HepG2 (cell line): ENCODE data around the gene SOAT1. TPM values are rescaled to one million over a fixed set of nuclear protein-coding genes. Genes with fewer than 3 reads are reported as not detected.

Source experiments
- ARNTL ChIP-seq: sonication (generic); formaldehyde crosslinking; IDR thresholded peaks from 2 replicates; pipeline ENCODE4 v1.4.0; 2020; ENCODE audit warnings: mild to moderate bottlenecking, missing genetic modification reagents
- ATF1 ChIP-seq: IDR thresholded peaks from 2 replicates; pipeline ENCODE4 v1.6.1; 2016; ENCODE audit warnings: mild to moderate bottlenecking, control low read depth
- EZH2 ChIP-seq: conservative IDR thresholded peaks from 2 replicates; pipeline ENCODE4 v1.6.1; 2012; ENCODE audit warnings: mild to moderate bottlenecking, low read depth, low read length, moderate library complexity
- FOXJ3 ChIP-seq: sonication (generic); formaldehyde crosslinking; IDR thresholded peaks from 2 replicates; pipeline ENCODE4 v1.4.0; 2020; ENCODE audit warnings: missing genetic modification reagents, mild to moderate bottlenecking, borderline replicate concordance
- GATA4 ChIP-seq: sonication (generic); IDR thresholded peaks from 2 replicates; pipeline ENCODE4 v1.6.1; 2016; ENCODE audit warnings: antibody characterized with exemption, low read depth, borderline replicate concordance
- MIER2 ChIP-seq: IDR thresholded peaks from 2 replicates; pipeline ENCODE4 v1.6.1; 2016; ENCODE audit warnings: missing biosample characterization, missing genetic modification reagents
- MXD4 ChIP-seq: IDR thresholded peaks from 2 replicates; pipeline ENCODE4 v1.6.1; 2016; ENCODE audit warnings: mild to moderate bottlenecking, missing biosample characterization, missing genetic modification reagents
- NONO ChIP-seq, 2 experiments: fragments of 450-650 bp in 1 of 2; sonication (generic) in 1 of 2; formaldehyde crosslinking in 1 of 2; IDR thresholded peaks in 1 of 2; conservative IDR thresholded peaks in 1 of 2; 2 replicates each; pipeline versions ENCODE4 v1.6.1 to v1.8.0; 2017 to 2022; ENCODE audit warnings: mild to moderate bottlenecking in 1 of 2, missing genetic modification reagents in 1 of 2, moderate library complexity in 1 of 2
- PAF1 ChIP-seq: IDR thresholded peaks from 2 replicates; pipeline ENCODE4 v1.6.1; 2016; ENCODE audit warnings: missing genetic modification reagents, missing compliant biosample characterization
- PCBP1 ChIP-seq: fragments of 200-400 bp; formaldehyde crosslinking; IDR thresholded peaks from 2 replicates; pipeline ENCODE4 v1.6.1; 2017; ENCODE audit warnings: mild to moderate bottlenecking, low read depth, low read length, borderline replicate concordance
- RFX5 ChIP-seq: IDR thresholded peaks from 2 replicates; pipeline ENCODE4 v1.6.1; 2011; ENCODE audit warnings: low read depth, low read length, improper control_type of control experiment
- ZNF326 ChIP-seq: sonication (generic); formaldehyde crosslinking; IDR thresholded peaks from 2 replicates; pipeline ENCODE4 v1.4.0; 2020; ENCODE audit warnings: missing genetic modification reagents, borderline replicate concordance
- ZNF557 ChIP-seq: sonication (generic); formaldehyde crosslinking; IDR thresholded peaks from 2 replicates; pipeline ENCODE4 v1.4.0; 2020; ENCODE audit warnings: missing genetic modification reagents
- polyA plus RNA-seq, 8 experiments: library from polyadenylated mRNA; depleted of rRNA in 3 of 8; stranded (reverse) in 7 of 8; unstranded in 1 of 8; fragments of >200 nt; fragmentation: Illumina TruSeq in 4 of 8; extraction: Trizol in 4 of 8; gene quantifications; 2 replicates each; pipeline versions ENCODE4 v1.2.1 to v1.2.3, GENCODE V29; 2011 to 2016; ENCODE audit warnings: low read depth in 4 of 8, missing spikeins in 1 of 8, mixed read lengths in 1 of 8; ENCODE audit not compliant: insufficient read depth in 1 of 8
- total RNA-seq, 5 experiments: library from RNA; depleted of rRNA; stranded (reverse); fragments of >200 nt; fragmentation: Illumina TruSeq; extraction: Trizol; gene quantifications; 2 replicates each; pipeline ENCODE4 v1.2.3, GENCODE V29; 2016; ENCODE audit warnings: low read depth in 1 of 5
- TF ChIP-seq, protein P1 (sequence below): sonication (generic); formaldehyde crosslinking; IDR thresholded peaks from 2 replicates; pipeline ENCODE4 v1.5.1; 2020; ENCODE audit warnings: mild to moderate bottlenecking, missing genetic modification reagents
- TF ChIP-seq, protein P2 (sequence below): sonication (generic); formaldehyde crosslinking; IDR thresholded peaks from 2 replicates; pipeline ENCODE4 v1.8.1; 2023; ENCODE audit warnings: mild to moderate bottlenecking, missing genetic modification reagents
- TF ChIP-seq, protein P3 (sequence below): sonication (generic); formaldehyde crosslinking; IDR thresholded peaks from 2 replicates; pipeline ENCODE4 v1.8.1; 2022; ENCODE audit warnings: mild to moderate bottlenecking, missing genetic modification reagents
- TF ChIP-seq, protein P4 (sequence below): sonication (generic); formaldehyde crosslinking; IDR thresholded peaks from 2 replicates; pipeline ENCODE4 v1.5.0; 2020; ENCODE audit warnings: missing genetic modification reagents
- TF ChIP-seq, protein P5 (sequence below): sonication (generic); formaldehyde crosslinking; IDR thresholded peaks from 2 replicates; pipeline ENCODE4 v1.8.1; 2023; ENCODE audit warnings: missing genetic modification reagents, inconsistent platforms, borderline replicate concordance
- TF ChIP-seq, protein P6 (sequence below): sonication (generic); formaldehyde crosslinking; IDR thresholded peaks from 2 replicates; pipeline ENCODE4 v1.4.0; 2020; ENCODE audit warnings: mild to moderate bottlenecking, missing genetic modification reagents
- TF ChIP-seq, protein P7 (sequence below): sonication (generic); formaldehyde crosslinking; conservative IDR thresholded peaks from 2 replicates; pipeline ENCODE4 v1.4.0; 2020; ENCODE audit warnings: missing genetic modification reagents

Gene SOAT1
- total and polyA plus RNA-seq, 2 of the 13 experiments (the other 11 are each of a cell fraction or from before 2014, with no cell fraction given) = 22.3 to 52.0 TPM

DNA sequence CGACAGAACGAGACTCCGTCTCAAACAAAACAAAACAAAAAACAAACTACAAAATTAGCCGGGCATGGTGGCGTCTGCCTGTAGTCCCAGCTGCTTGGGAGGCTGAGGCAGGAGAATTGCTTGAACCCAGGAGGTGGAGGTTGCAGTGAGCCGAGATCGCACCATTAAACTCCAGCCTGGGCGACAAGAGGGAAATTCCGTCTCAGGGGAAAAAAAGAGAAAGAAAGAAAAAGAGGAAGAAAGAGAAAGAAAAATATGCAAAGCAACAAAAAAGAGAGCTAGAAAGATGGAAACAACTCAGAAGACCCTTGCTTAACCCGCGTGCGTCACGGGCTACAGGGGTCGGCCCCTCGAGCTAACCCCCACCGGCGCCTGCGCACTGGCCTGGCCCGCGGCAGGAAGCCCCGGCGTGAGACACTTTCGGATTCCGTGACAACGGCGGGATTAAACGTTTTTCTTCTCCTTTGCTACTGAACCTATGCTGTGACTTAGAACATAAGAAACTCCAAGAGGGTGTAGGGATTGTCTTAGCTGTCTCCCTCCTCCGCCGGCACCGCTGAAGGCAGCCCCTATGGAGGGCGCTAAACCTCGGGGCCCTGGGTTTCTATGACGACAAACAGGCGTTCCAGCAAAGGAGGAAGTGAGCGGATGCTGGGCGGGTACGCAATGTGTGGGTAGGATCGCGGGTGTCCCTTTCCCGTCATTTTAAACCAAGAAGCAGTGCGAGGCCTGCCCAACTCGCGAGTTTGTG is 71.9 kb downstream of the SOAT1 start, which contains the start of gene AXDND1 (continued):
- TF ChIP-seq, protein P1, sequence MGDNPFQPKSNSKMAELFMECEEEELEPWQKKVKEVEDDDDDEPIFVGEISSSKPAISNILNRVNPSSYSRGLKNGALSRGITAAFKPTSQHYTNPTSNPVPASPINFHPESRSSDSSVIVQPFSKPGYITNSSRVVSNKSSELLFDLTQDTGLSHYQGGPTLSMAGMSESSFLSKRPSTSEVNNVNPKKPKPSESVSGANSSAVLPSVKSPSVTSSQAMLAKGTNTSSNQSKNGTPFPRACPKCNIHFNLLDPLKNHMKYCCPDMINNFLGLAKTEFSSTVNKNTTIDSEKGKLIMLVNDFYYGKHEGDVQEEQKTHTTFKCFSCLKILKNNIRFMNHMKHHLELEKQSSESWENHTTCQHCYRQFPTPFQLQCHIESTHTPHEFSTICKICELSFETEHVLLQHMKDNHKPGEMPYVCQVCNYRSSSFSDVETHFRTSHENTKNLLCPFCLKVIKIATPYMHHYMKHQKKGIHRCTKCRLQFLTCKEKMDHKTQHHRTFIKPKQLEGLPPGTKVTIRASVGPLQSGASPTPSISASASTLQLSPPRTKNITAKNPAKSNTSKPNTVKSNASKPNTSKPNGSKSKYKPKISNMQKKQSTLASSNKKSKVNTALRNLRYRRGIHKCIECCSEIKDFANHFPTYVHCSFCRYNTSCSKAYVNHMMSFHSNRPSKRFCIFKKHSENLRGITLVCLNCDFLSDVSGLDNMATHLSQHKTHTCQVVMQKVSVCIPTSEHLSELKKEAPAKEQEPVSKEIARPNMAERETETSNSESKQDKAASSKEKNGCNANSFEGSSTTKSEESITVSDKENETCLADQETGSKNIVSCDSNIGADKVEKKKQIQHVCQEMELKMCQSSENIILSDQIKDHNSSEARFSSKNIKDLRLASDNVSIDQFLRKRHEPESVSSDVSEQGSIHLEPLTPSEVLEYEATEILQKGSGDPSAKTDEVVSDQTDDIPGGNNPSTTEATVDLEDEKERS = peak; percentile 81; the same call in 1 of the 2 replicates
- peak; percentile 42; the same call in 1 of the 2 replicates for TF ChIP-seq MIER2 (CRISPR knock-in tag)
- TF ChIP-seq, protein P2, sequence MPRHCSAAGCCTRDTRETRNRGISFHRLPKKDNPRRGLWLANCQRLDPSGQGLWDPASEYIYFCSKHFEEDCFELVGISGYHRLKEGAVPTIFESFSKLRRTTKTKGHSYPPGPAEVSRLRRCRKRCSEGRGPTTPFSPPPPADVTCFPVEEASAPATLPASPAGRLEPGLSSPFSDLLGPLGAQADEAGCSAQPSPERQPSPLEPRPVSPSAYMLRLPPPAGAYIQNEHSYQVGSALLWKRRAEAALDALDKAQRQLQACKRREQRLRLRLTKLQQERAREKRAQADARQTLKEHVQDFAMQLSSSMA (CRISPR knock-in tag) = no peak; the same call in 1 of the 2 replicates
- peak; percentile 59; the same call in 1 of the 2 replicates for TF ChIP-seq FOXJ3 (CRISPR knock-in tag)
- TF ChIP-seq ATF1 = peak; percentile 75; the same call in 1 of the 2 replicates
- TF ChIP-seq PAF1 = no peak
- TF ChIP-seq ZNF326 (CRISPR knock-in tag) = no peak
- TF ChIP-seq, protein P3, sequence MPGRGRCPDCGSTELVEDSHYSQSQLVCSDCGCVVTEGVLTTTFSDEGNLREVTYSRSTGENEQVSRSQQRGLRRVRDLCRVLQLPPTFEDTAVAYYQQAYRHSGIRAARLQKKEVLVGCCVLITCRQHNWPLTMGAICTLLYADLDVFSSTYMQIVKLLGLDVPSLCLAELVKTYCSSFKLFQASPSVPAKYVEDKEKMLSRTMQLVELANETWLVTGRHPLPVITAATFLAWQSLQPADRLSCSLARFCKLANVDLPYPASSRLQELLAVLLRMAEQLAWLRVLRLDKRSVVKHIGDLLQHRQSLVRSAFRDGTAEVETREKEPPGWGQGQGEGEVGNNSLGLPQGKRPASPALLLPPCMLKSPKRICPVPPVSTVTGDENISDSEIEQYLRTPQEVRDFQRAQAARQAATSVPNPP (CRISPR knock-in tag) = no peak
- TF ChIP-seq MXD4 (CRISPR knock-in tag) = 0 out of 2 replicates have a peak, but pooled peaks have one; percentile 39
- TF ChIP-seq ZNF557 = no peak
- no peak for TF ChIP-seq NONO (IDR thresholded peaks at IDR 0.05)
- TF ChIP-seq NONO (CRISPR knock-in tag; conservative IDR thresholded peaks at IDR 0.05) = 0 out of 2 replicates have a peak, but pooled peaks have one; percentile 41
- no peak for TF ChIP-seq ARNTL (CRISPR knock-in tag)
- TF ChIP-seq, protein P4, sequence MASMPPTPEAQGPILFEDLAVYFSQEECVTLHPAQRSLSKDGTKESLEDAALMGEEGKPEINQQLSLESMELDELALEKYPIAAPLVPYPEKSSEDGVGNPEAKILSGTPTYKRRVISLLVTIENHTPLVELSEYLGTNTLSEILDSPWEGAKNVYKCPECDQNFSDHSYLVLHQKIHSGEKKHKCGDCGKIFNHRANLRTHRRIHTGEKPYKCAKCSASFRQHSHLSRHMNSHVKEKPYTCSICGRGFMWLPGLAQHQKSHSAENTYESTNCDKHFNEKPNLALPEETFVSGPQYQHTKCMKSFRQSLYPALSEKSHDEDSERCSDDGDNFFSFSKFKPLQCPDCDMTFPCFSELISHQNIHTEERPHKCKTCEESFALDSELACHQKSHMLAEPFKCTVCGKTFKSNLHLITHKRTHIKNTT (CRISPR knock-in tag) = no peak
- no peak for TF ChIP-seq GATA4
- TF ChIP-seq, protein P5, sequence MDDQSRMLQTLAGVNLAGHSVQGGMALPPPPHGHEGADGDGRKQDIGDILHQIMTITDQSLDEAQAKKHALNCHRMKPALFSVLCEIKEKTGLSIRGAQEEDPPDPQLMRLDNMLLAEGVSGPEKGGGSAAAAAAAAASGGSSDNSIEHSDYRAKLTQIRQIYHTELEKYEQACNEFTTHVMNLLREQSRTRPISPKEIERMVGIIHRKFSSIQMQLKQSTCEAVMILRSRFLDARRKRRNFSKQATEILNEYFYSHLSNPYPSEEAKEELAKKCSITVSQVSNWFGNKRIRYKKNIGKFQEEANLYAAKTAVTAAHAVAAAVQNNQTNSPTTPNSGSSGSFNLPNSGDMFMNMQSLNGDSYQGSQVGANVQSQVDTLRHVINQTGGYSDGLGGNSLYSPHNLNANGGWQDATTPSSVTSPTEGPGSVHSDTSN (CRISPR knock-in tag) = no peak
- no peak for TF ChIP-seq PCBP1
- no peak for TF ChIP-seq RFX5
- no peak for TF ChIP-seq EZH2
- TF ChIP-seq, protein P6, sequence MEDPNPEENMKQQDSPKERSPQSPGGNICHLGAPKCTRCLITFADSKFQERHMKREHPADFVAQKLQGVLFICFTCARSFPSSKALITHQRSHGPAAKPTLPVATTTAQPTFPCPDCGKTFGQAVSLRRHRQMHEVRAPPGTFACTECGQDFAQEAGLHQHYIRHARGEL = no peak
- TF ChIP-seq, protein P7, sequence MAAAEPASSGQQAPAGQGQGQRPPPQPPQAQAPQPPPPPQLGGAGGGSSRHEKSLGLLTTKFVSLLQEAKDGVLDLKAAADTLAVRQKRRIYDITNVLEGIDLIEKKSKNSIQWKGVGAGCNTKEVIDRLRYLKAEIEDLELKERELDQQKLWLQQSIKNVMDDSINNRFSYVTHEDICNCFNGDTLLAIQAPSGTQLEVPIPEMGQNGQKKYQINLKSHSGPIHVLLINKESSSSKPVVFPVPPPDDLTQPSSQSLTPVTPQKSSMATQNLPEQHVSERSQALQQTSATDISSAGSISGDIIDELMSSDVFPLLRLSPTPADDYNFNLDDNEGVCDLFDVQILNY (CRISPR knock-in tag) = 0 out of 2 replicates have a peak, but pooled peaks have one; percentile 10
